HCT116 (cell line): Measurements from ENCODE around the gene SHISA7. TPM values are rescaled to one million over a fixed set of nuclear protein-coding genes. Genes with fewer than 3 reads are reported as not detected.

ENCODE experiments used
- ATAC-seq: fragments of 200-7000 bp; cut with Tn5 transposase; 2 replicates; pipeline ENCODE4 v1.9.1; 2020; ENCODE audit warnings: mild to moderate bottlenecking, moderate library complexity
- BruUV-seq: library from RNA; stranded (reverse); fragments of 400-500 nt; replicated peaks from 2 replicates; lab custom pipeline; 2021; lab: Mats Ljungman, UMichigan
- CTCF ChIA-PET: fragments of 300-600 bp; sonication (Branson Sonifier 250); formaldehyde crosslinking; loops from one replicate; lab custom pipeline; 2021; ENCODE audit warnings: antibody characterized with exemption; lab: Charles Lee
- POLR2A ChIA-PET: fragments of 300-600, 350-600 bp; sonication (Branson Sonifier 250); formaldehyde crosslinking; loops from one replicate; lab custom pipeline; 2021; ENCODE audit warnings: antibody characterized with exemption; lab: Charles Lee
- RAD21 ChIA-PET, 2 experiments: fragments of 300-600 bp; sonication (Branson Sonifier 250); formaldehyde crosslinking; loops; one replicate each; lab custom pipeline; 2023; ENCODE audit warnings: low total read pairs in 2 of 2; ENCODE audit not compliant: uncharacterized antibody in 2 of 2, unreplicated experiment in 2 of 2, low non-redundant PET in 1 of 2; lab: Charles Lee
- DNase-seq: peaks from one replicate; pipeline ENCODE4 v3.0.0-alpha.2; 2010; ENCODE audit warnings: low read depth, low spot score
- H2AFZ ChIP-seq: fragments of 200-600 bp; shearing (Covaris generic), sonication (generic); 2 replicates; pipeline ENCODE4 v1.6.1; 2017; ENCODE audit warnings: low read depth, mixed run types, mixed read lengths, antibody characterized with exemption, low read length; ENCODE audit not compliant: poor library complexity, severe bottlenecking
- H3K27ac ChIP-seq: 2 replicates; pipeline ENCODE4 v1.5.1; 2012; ENCODE audit warnings: low read depth, low read length
- H3K27me3 ChIP-seq: fragments of 200-600 bp; sonication (generic); 2 replicates; pipeline ENCODE4 v1.6.1; 2016; ENCODE audit warnings: mixed run types, low read length, mixed read lengths; ENCODE audit not compliant: insufficient read depth
- H3K36me3 ChIP-seq, 2 experiments: fragments of 200-500 bp in 1 of 2; fragments of 200-600 bp in 1 of 2; sonication (Bioruptor generic) in 1 of 2; sonication (generic) in 1 of 2; 2 replicates each; pipeline versions ENCODE4 v1.5.1 to v1.6.1; 2014 to 2016; ENCODE audit warnings: low read length in 2 of 2, inconsistent platforms in 1 of 2, mixed read lengths in 1 of 2, mixed run types in 1 of 2; ENCODE audit not compliant: insufficient read depth in 2 of 2, control insufficient read depth in 1 of 2
- H3K4me1 ChIP-seq, 2 experiments: fragments of 200-600 bp in 1 of 2; sonication (generic) in 1 of 2; 2 replicates each; pipeline versions ENCODE4 v1.5.1 to v1.6.1; 2012 to 2017; ENCODE audit warnings: low read length in 2 of 2, inconsistent platforms in 1 of 2, mild to moderate bottlenecking in 1 of 2, mixed read lengths in 1 of 2, mixed run types in 1 of 2, moderate library complexity in 1 of 2; ENCODE audit not compliant: insufficient read depth in 2 of 2, control insufficient read depth in 1 of 2
- H3K4me2 ChIP-seq: fragments of 200-600 bp; sonication (generic); 2 replicates; pipeline ENCODE4 v1.6.1; 2017; ENCODE audit warnings: mixed run types, low read length, mixed read lengths
- H3K4me3 ChIP-seq, 2 experiments: fragments of 200-600 bp in 1 of 2; sonication (generic) in 1 of 2; replicated peaks in 1 of 2; 2 replicates each; pipeline ENCODE4 v1.5.1; 2011 to 2016; ENCODE audit warnings: low read length in 2 of 2, control low read depth in 1 of 2, low read depth in 1 of 2, mild to moderate bottlenecking in 1 of 2, mixed read lengths in 1 of 2, mixed run types in 1 of 2
- H3K79me2 ChIP-seq: fragments of 200-600 bp; sonication (generic); 2 replicates; pipeline ENCODE4 v1.6.1; 2017; ENCODE audit warnings: mild to moderate bottlenecking, mixed run types, low read length, moderate library complexity, mixed read lengths; ENCODE audit not compliant: insufficient read depth
- H3K9ac ChIP-seq: fragments of 200-600 bp; sonication (generic); 2 replicates; pipeline ENCODE4 v1.6.1; 2016; ENCODE audit warnings: low read length, mixed read lengths
- H3K9me2 ChIP-seq: fragments of 200-600 bp; sonication (generic), shearing (Covaris generic); 2 replicates; pipeline ENCODE4 v1.6.1; 2017; ENCODE audit warnings: mixed run types, mild to moderate bottlenecking, moderate library complexity; ENCODE audit not compliant: insufficient read depth
- H3K9me3 ChIP-seq, 2 experiments: fragments of 200-500 bp in 1 of 2; fragments of 200-600 bp in 1 of 2; sonication (Bioruptor generic) in 1 of 2; sonication (generic) in 1 of 2; 2 replicates each; pipeline ENCODE4 v1.6.1; 2014 to 2017; ENCODE audit warnings: low read length in 2 of 2, mixed read lengths in 2 of 2, inconsistent platforms in 1 of 2, low read depth in 1 of 2, mild to moderate bottlenecking in 1 of 2, mixed run types in 1 of 2, moderate library complexity in 1 of 2; ENCODE audit not compliant: control insufficient read depth in 1 of 2, insufficient read depth in 1 of 2
- H4K20me1 ChIP-seq: fragments of 200-600 bp; sonication (generic), shearing (Covaris generic); 2 replicates; pipeline ENCODE4 v1.6.1; 2017; ENCODE audit warnings: mixed run types, mild to moderate bottlenecking, moderate library complexity; ENCODE audit not compliant: insufficient read depth
- ATF3 ChIP-seq: IDR thresholded peaks from 2 replicates; pipeline ENCODE4 v1.6.1; 2012
- ELF1 ChIP-seq: IDR thresholded peaks from 2 replicates; pipeline ENCODE4 v1.6.1; 2012; ENCODE audit warnings: low read depth, borderline replicate concordance
- EZH2 ChIP-seq: fragments of 200-600 bp; sonication (generic); IDR thresholded peaks from 2 replicates; pipeline ENCODE4 v1.6.1; 2017; ENCODE audit warnings: antibody characterized with exemption, mixed run types
- EZH2phosphoT487 ChIP-seq: fragments of 200-600 bp; IDR thresholded peaks from 2 replicates; pipeline ENCODE4 v1.6.1; 2018; ENCODE audit warnings: antibody characterized with exemption, borderline replicate concordance
- FOSL1 ChIP-seq: IDR thresholded peaks from 2 replicates; pipeline ENCODE4 v1.6.1; 2012; ENCODE audit warnings: low read depth
- JUND ChIP-seq: IDR thresholded peaks from 2 replicates; pipeline ENCODE4 v1.6.1; 2012
- POLR2AphosphoS5 ChIP-seq: IDR thresholded peaks from 2 replicates; pipeline ENCODE4 v1.6.1; 2011; ENCODE audit warnings: mild to moderate bottlenecking, low read depth, low read length, moderate library complexity
- RAD21 ChIP-seq: IDR thresholded peaks from 2 replicates; pipeline ENCODE4 v1.6.1; 2012; ENCODE audit warnings: low read depth, mild to moderate bottlenecking
- TCF7L2 ChIP-seq: IDR thresholded peaks from 2 replicates; pipeline ENCODE4 v1.7.0; 2011; ENCODE audit warnings: borderline replicate concordance, inconsistent platforms; ENCODE audit not compliant: insufficient read depth, insufficient read length; ENCODE audit errors: extremely low read depth
- YY1 ChIP-seq: IDR thresholded peaks from 2 replicates; pipeline ENCODE4 v1.6.1; 2011; ENCODE audit warnings: low read length, low read depth, moderate library complexity, mild to moderate bottlenecking; ENCODE audit not compliant: insufficient replicate concordance; ENCODE audit errors: extremely low read depth
- intact Hi-C: fragments of 100-400 bp; cut with micrococcal nuclease; formaldehyde crosslinking; loops from 2 replicates; pipeline ENCODE4 v1.10.0; 2022
- total RNA-seq: library from RNA; stranded (reverse); gene quantifications from one replicate; pipeline ENCODE4 v1.2.1, GENCODE V29; 2021; ENCODE audit not compliant: unreplicated experiment

SHISA7 gene
- total RNA-seq, 1 experiment from 2014 or later: not detected

- ChIA-PET POLR2A (interaction anchor here (0.6 to 2.8 kb wide), 5 partner anchors 9 to 20 kb away, joined by 3 to 17 read pairs (median 3); partner anchors contain the start of genes TMEM238 and UBE2S), CTCF (no interaction called here), RAD21 (no interaction called here)
- no peak overlapping the region for H3K4me3 ChIP-seq
- H3K27ac ChIP-seq: no peak overlapping the region
- H4K20me1 ChIP-seq: peaks cover 31% of the 10 kb centered on the region; the same call in 1 of the 2 replicates
- BruUV-seq: no TSS peak
- DNase-seq (no peak), ATAC-seq (no peak)
- TF ChIP-seq RAD21: no peak
- TF ChIP-seq ATF3: no peak
- TF ChIP-seq ELF1: no peak
- TF ChIP-seq JUND: no peak
- no peak for TF ChIP-seq TCF7L2
- TF ChIP-seq EZH2phosphoT487: no peak
- no peak for TF ChIP-seq POLR2AphosphoS5
- TF ChIP-seq EZH2: no peak
- TF ChIP-seq FOSL1: no peak
- TF ChIP-seq YY1: no peak
- no peaks in the 10 kb centered on the region for H3K27me3 ChIP-seq
- peaks cover 16% of the 10 kb centered on the region for H3K79me2 ChIP-seq
- no peak overlapping the region for H3K4me2 ChIP-seq
- H2AFZ ChIP-seq: no peak overlapping the region
- no peak overlapping the region for H3K9ac ChIP-seq
- peaks cover 5 to 37% of the 10 kb centered on the region in 2 experiments for H3K4me1 ChIP-seq
- H3K36me3 ChIP-seq: peaks cover 9 to 21% of the 10 kb centered on the region in 2 experiments
- intact Hi-C loops: no loop called here
- H3K9me3 ChIP-seq: no peaks in the 10 kb centered on the region
- H3K9me2 ChIP-seq: no peaks in the 10 kb centered on the region
Measured at GRCh38 chr19:55392820-55393761, 50.0 kb downstream of the SHISA7 start.
